Esophagus (tissue), 2 donors: ENCODE data around the gene STARD13. TPM values are rescaled to one million over a fixed set of nuclear protein-coding genes. Genes with fewer than 3 reads are reported as not detected.

Experiments
- H3K27ac ChIP-seq, 2 donors: one replicate each; pipeline ENCODE4 v1.5.1; 2013; ENCODE audit warnings: low read depth in 2 of 2, mild to moderate bottlenecking in 2 of 2, inconsistent platforms in 1 of 2, low read length in 1 of 2, moderate library complexity in 1 of 2
- H3K27me3 ChIP-seq, 2 donors: one replicate each; pipeline ENCODE4 v1.6.1; 2013; ENCODE audit warnings: low read length in 2 of 2, control low read depth in 1 of 2, mild to moderate bottlenecking in 1 of 2; ENCODE audit not compliant: insufficient read depth in 2 of 2, control insufficient read depth in 1 of 2
- H3K36me3 ChIP-seq, 2 donors: one replicate each; pipeline ENCODE4 v1.6.1; 2013; ENCODE audit warnings: low read length in 1 of 2; ENCODE audit not compliant: control insufficient read depth in 2 of 2, insufficient read depth in 2 of 2
- H3K4me1 ChIP-seq, 2 donors: one replicate each; pipeline ENCODE4 v1.6.1; 2013; ENCODE audit warnings: low read length in 1 of 2; ENCODE audit not compliant: control insufficient read depth in 2 of 2, insufficient read depth in 2 of 2
- H3K4me3 ChIP-seq, 2 donors: one replicate each; pipeline ENCODE4 v1.5.1; 2013; ENCODE audit warnings: low read length in 2 of 2, mild to moderate bottlenecking in 2 of 2, low read depth in 1 of 2, moderate library complexity in 1 of 2
- H3K9me3 ChIP-seq, 2 donors: one replicate each; pipeline ENCODE4 v1.6.1; 2013; ENCODE audit warnings: mild to moderate bottlenecking in 2 of 2, low read depth in 1 of 2, low read length in 1 of 2, moderate library complexity in 1 of 2; ENCODE audit not compliant: control insufficient read depth in 2 of 2, insufficient read depth in 1 of 2
- WGBS, 2 donors: extraction: QIAGEN DNeasy Blood & Tissue Kit; methylation state at CpG; one replicate each; pipeline ENCODE4 v1.1.7; 2013; 5-methylcytosine and 5-hydroxymethylcytosine counted together
- polyA plus RNA-seq, 2 donors: library from polyadenylated mRNA; stranded (reverse); fragments of 200-250 nt; gene quantifications; one replicate each; pipeline ENCODE4 v1.2.3, GENCODE V29; 2013
- donor health status: healthy with polysubstance abuse.
- donor health status: Bipolar disorder and iron deficiency.

STARD13 gene
- polyA plus RNA-seq, 2 donors: 1.6 to 3.0 TPM

DNA sequence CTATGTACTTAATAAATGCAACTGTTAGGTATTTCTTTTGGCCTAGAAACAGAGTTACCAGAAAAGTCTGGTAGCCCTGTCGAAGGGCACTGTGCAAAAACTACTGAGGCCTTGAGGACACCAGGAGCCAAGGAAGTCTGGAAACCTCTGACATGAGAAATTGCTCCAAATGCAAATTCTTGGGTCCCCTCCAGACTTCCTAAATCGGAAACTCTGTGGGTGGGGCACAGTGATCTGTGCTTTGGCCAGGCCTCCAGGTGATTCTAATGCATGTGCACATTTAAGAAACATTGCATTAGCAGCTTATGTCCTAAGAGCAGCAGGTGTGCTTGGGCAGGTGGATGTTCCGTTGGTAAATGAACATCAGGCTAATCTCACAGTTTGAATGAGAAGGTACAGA, 50.0 kb downstream of the STARD13 start:
- Histone ChIP-seq H3K27ac (no peak overlapping the region), H3K27me3 (no peaks in the 10 kb centered on the region), H3K36me3 (no peaks in the 10 kb centered on the region), H3K9me3 (no peaks in the 10 kb centered on the region), H3K4me1 (peaks cover 0 to 8% of the 10 kb centered on the region in 2 donors), H3K4me3 (no peak overlapping the region)
- WGBS, 2 donors: 41 to 51% methylated on average over 3 of the region's 3 CpGs

DNA sequence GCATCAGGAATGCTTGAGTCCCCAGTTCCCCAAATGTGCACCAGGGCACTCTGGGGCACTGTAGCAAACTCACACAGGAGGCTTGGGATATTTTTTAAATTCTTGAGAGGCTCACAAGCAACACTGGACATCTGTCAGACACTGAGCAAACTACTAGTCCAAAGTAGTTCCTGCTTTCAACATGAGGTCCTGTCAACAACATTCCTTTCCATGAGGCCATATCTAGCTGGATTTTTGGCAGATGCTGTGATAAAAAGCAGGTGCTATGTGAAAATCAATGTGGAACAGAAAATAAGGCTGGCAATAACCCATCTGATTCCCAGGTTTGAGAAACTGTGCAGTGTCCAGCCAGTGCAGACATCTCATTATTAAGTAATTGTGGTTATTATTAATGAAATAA, 50.5 kb downstream of the STARD13 start:
- no peaks in the 10 kb centered on the region for H3K27me3 ChIP-seq
- no peak overlapping the region for H3K4me3 ChIP-seq
- H3K4me1 ChIP-seq: peaks cover 0 to 8% of the 10 kb centered on the region in 2 donors
- no peak overlapping the region for H3K27ac ChIP-seq
- no peaks in the 10 kb centered on the region for H3K9me3 ChIP-seq
- H3K36me3 ChIP-seq: no peaks in the 10 kb centered on the region

DNA sequence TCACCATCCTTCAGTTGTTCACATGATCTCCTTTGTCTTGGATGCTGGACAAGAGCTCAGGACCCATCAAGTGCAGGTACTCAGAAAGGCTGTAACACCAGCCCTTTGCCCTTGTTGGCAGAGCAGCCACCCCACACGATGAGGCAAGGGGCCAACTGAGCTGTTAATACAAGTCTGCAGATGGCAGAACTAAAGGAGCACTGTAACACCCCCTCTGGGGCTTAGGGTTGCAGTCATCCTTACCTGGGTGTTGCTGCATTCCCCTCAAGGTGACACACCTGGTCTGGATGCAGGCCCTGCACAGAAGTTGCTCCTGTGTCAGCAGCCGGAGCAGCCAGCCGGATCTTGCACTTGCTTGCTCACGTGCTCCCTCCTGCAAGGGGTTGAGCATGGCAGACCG, 52.0 kb downstream of the STARD13 start:
- H3K9me3 ChIP-seq: no peaks in the 10 kb centered on the region
- peaks cover 0 to 8% of the 10 kb centered on the region in 2 donors for H3K4me1 ChIP-seq
- 56 to 73% methylated on average over 5 of the region's 5 CpGs for WGBS, 2 donors
- no peaks in the 10 kb centered on the region for H3K27me3 ChIP-seq
- H3K4me3 ChIP-seq: no peak overlapping the region
- no peaks in the 10 kb centered on the region for H3K36me3 ChIP-seq
- no peak overlapping the region for H3K27ac ChIP-seq

DNA sequence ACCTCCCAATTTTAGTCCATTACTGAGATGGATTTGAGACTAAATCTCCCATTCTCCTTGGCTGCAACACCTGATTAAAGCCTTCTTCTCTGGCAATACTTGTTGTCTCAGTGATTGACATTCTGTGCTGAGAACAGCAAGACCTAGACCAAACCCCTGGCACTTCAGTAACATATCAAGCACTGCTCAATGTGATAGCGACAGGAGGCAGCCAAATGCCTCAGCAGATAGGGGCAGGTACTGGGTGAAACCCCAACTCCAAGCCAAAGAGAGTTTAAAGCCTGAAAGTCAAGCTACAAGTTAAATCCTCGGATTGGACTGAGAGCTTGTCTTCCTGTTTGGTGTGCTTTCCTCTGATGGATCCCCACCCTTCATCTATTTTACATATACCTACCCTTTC, 52.7 kb downstream of the STARD13 start:
- 71 to 80% methylated on average over 2 of the region's 2 CpGs for WGBS, 2 donors
- Histone ChIP-seq H3K9me3 (no peaks in the 10 kb centered on the region), H3K4me1 (peaks cover 0 to 8% of the 10 kb centered on the region in 2 donors), H3K36me3 (no peaks in the 10 kb centered on the region), H3K27me3 (no peaks in the 10 kb centered on the region), H3K4me3 (no peak overlapping the region), H3K27ac (no peak overlapping the region)

DNA sequence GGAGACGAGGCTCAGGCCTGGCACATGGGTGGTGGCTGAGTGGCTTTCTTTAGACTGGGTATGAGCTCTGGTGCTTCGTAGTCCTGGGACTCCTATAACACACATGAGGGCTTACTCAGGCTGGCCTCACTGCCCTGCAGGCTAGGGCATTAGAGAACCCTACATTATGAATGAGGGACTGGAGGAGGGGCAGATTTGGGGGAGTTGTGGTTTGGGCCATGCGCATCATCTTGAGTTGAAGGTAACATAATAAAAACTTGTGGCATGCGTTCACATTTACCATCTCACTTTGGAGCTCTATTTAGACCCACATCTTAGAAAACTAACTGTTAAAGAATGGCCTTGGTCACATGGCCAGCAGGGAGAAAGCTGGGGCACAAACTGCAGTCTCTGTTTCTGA, 54.2 kb downstream of the STARD13 start:
- WGBS, 2 donors: 93 to 94% methylated on average over 4 of the region's 4 CpGs
- no peaks in the 10 kb centered on the region for H3K27me3 ChIP-seq
- H3K9me3 ChIP-seq: no peaks in the 10 kb centered on the region
- peaks cover 0 to 8% of the 10 kb centered on the region in 2 donors for H3K4me1 ChIP-seq
- no peak overlapping the region for H3K27ac ChIP-seq
- no peak overlapping the region for H3K4me3 ChIP-seq
- H3K36me3 ChIP-seq: no peaks in the 10 kb centered on the region

DNA sequence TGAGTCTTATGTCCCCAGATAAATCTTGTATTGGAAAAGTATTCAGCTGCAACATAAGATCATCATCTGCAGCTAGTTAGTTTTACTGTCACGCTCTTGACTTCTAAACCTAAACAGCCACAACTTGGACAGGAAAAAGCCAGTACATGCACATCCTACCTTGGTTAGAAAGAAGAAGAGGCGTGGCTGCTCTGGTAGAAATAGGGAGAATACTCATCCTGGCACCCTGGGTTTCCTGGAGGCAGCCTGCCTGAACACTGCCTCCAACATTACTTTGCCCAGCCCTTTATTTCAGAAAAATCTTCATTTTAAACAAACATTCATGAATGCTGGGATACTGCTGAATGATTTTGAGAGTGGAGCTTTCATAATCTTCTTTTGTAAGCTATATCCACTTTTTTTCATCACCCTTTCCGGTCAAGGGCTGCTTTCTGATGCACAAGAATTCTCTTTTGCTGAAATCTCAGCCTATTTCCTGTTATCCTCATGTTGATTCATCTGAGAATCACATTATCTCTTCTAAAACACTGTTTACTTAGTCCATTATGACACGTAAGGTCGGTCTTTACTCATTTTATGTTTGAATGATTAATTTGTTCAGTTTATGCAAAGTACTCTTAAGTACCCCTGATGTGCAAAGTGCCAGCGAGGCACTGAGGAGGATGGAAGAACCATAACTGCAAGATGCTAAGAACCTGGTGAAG, 55.2 kb downstream of the STARD13 start:
- Histone ChIP-seq H3K4me1 (peaks cover 0 to 4% of the 10 kb centered on the region in 2 donors), H3K27me3 (no peaks in the 10 kb centered on the region), H3K9me3 (no peaks in the 10 kb centered on the region), H3K4me3 (no peak overlapping the region), H3K27ac (peak overlapping the region; percentile 45 to 48), H3K36me3 (no peaks in the 10 kb centered on the region)
- WGBS, 2 donors: 43 to 44% methylated on average over 6 of the region's 6 CpGs

DNA sequence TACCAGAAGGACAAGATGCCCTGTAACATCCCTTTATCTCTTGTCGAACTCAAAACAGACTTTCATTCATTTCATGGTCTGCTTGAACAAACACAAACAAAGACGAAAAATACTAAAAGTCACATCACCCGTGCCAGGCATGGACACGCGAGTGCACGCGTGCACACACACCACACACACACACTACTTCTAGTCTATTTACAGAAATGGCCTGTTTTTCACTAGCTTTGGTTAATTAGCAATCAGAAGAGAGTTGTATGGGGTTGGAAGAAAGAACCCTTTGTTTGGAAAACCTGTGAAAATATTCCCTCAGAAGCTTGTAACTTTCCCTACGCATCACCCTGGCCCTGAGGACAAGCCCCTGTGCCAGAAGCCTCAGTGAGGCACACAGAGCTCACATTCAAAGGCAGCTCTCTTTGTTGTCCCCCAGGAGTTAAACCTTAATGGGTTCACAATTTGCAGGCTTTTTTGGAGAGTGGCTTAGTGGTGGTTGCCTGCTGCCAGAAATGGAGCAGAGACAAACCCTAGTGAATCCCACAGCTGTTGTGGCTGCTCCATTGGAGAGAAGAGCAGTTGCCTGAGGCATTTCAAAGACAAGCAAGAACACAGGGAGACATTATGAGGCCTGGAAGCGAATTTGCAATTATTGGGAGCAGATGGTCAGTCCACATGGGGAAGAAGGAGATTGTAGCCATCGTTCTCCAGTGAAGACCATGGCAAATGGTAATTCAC, 55.9 kb downstream of the STARD13 start:
- Histone ChIP-seq H3K9me3 (no peaks in the 10 kb centered on the region), H3K36me3 (no peaks in the 10 kb centered on the region), H3K27me3 (no peaks in the 10 kb centered on the region), H3K27ac (peak overlapping the region; percentile 45 to 53), H3K4me3 (no peak overlapping the region), H3K4me1 (peaks cover 0 to 4% of the 10 kb centered on the region in 2 donors)
- WGBS, 2 donors: 72 to 78% methylated on average over 10 of the region's 10 CpGs

DNA sequence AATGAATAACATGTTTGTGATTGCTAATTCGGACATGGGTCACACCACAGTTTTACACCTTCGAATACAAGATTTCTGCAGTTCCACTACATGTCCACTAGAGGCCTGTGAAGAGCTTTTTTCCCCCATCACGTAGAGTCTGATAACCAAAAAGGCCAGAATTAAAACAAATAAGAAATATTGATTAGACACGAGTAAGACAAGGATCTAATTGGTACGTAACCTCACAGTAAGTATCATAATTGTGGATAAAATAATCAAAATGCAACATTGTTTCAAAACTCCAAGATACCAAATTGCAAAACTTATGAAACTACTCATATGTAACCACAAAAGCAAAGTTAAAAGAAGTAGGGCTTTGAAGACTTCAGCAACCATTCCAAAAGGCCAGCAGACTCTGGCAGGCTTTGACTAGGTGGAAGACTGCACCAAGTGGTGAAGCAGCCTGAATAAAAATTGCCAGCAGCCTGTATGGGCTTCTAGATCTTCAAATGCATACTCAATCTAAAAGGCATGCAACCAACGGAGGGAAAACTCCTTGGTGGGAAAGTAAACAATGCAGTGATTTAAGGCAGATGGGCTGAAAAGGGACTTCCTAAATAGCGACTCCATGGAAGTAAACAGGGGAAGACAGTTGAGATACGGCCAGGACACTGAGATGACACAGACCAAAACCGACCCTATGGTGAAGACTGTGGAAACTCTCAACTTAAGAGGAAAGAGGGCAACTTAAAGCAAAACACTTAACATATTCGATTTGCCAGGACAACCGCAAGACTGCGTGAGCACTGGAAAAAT, 56.7 kb downstream of the STARD13 start:
- H3K4me1 ChIP-seq: peaks cover 0 to 4% of the 10 kb centered on the region in 2 donors
- WGBS, 2 donors: 45 to 49% methylated on average over 12 of the region's 12 CpGs
- no peaks in the 10 kb centered on the region for H3K9me3 ChIP-seq
- no peak overlapping the region for H3K4me3 ChIP-seq
- no peaks in the 10 kb centered on the region for H3K27me3 ChIP-seq
- H3K27ac ChIP-seq: peak overlapping the region in 1 of 2 donors; percentile 53
- H3K36me3 ChIP-seq: no peaks in the 10 kb centered on the region

DNA sequence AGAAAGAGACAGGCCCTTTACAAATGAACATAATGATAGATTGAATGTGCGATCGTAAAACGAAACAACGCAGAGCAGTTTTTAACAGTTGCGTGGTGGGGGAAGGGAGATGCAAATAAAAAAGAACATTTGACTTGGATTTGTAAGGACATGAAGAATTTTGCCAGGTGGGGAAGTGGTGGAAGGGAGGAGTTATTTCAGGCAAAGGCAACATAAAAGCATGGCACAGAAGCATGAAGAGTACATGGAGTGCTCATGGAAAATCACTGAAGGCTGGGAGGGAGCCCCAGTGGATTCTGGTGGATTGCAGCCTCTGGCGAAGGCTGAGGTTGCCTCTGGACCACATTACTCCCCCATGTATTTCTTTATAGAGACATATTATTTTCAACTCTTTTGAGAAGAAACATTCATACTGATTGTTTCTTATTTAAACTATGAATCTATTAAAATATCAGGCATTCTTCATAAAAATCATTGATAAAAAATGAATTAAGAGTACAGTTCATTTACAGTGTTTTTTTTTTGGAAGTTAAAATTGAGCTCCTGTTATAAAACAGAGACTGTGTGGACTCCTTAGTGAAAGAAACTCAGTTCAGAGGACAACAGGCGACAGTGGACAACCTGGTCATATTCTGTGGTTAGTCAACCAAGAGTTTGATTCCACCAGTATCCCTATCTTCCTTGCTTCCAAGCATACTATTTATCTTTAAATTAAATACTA, 57.5 kb downstream of the STARD13 start:
- Histone ChIP-seq H3K4me1 (peaks cover 0 to 2% of the 10 kb centered on the region in 2 donors), H3K4me3 (no peak overlapping the region), H3K9me3 (no peaks in the 10 kb centered on the region), H3K27me3 (no peaks in the 10 kb centered on the region), H3K27ac (no peak overlapping the region), H3K36me3 (no peaks in the 10 kb centered on the region)
- WGBS, 2 donors: 75 to 91% methylated on average over 7 of the region's 7 CpGs
